HG03575 (cell line): ENCODE data around the gene PROSER2.
"Not testable (repeated sequence)": the region's sequence is repeated elsewhere in the genome, so short reads cannot be mapped to it uniquely, and the experiment has no call there.

Experiments
- ATAC-seq: cut with Tn5 transposase; IDR thresholded peaks from one replicate; pipeline ENCODE4 v1.9.1; 2021; ENCODE audit not compliant: unreplicated experiment, insufficient number of reproducible peaks, low FRiP score; ENCODE audit errors: extremely low read depth

The PROSER2 gene

GRCh38 chr10:11828682-11829284, 5.6 kb downstream of the PROSER2 start:
- ATAC-seq, result no peak

- no peak for ATAC-seq
Measured at GRCh38 chr10:11830836-11831519, 7.8 kb downstream of the PROSER2 start.

GRCh38 chr10:11831520-11831951, 8.4 kb downstream of the PROSER2 start:
- no peak for ATAC-seq

DNA sequence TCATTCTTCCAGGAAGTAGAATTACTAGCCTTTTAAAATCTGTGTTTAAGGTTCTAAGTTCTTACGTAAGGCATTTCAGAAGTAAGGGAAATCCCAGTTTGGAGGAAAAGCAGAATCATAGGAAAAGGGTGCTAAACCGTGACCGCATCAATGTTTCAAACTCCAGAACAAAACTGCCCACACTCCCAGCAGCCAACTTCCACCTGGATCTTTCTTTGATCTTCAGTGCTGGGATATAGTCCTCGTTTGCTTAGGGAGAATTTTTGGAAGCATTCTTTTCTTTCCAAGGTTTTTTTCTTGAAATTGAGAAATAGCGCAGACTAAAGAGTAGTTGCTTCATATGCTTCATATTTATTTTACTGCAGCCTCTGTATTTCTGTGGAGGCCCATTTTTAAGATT, 8.9 kb downstream of the PROSER2 start:
- ATAC-seq, result no peak

- no peak for ATAC-seq
Measured at GRCh38 chr10:11835061-11835460, 11.9 kb downstream of the PROSER2 start.

GRCh38 chr10:11835704-11836103, 12.5 kb downstream of the PROSER2 start:
- ATAC-seq, result no peak

- no peak for ATAC-seq
Measured at GRCh38 chr10:11837372-11838161, 14.4 kb downstream of the PROSER2 start.

GRCh38 chr10:11838298-11838852, 15.2 kb downstream of the PROSER2 start:
- ATAC-seq, result no peak

- no peak for ATAC-seq
Measured at GRCh38 chr10:11841375-11841774, 18.2 kb downstream of the PROSER2 start.

- no peak for ATAC-seq
Measured at GRCh38 chr10:11842411-11842810, 19.3 kb downstream of the PROSER2 start.

GRCh38 chr10:11845113-11845512, 22.0 kb downstream of the PROSER2 start:
- ATAC-seq, result no peak

- ATAC-seq, result no peak
Measured at GRCh38 chr10:11846542-11846941, 23.4 kb downstream of the PROSER2 start.

GRCh38 chr10:11849277-11849676, 26.1 kb downstream of the PROSER2 start:
- ATAC-seq, result no peak

DNA sequence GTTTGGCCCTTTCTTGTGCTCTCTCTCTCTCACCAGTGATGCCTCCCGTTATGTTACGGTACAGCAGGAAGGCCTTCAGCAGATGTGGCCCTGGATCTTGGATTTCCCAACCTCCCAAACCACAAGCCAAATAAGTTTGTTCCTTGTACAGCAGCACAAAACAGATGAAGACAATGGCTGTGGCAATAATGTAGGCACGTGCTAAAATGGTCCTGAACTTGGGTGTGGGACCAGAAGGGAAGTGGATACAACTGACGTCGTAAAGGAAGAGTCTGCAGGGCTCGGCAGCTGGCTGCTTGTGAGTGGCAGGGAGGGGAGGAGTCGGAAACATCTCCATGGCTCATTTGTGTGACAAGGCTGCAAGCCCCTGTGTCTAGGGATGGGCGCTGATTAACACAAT, 26.8 kb downstream of the PROSER2 start:
- ATAC-seq, result no peak

- ATAC-seq, result no peak
Measured at GRCh38 chr10:11851910-11852309, 28.8 kb downstream of the PROSER2 start.

DNA sequence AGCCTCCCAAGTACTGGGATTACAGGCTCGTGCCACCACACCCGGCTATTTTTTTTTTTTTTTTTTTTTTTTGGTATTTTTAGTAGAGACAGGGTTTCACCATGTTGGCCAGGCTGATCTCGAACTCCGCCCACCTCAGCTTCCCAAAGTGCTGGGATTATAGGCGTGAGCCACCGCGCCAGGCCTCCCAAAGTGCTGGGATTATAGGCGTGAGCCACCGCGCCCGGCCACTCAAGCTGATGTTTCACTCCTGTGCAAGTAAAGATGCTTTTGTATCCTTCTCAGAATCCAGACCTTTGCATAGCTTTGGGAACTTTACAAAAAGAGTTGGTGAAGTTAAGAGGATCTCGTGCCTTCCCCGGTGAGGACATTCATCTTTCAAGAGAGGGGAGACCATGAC, 29.5 kb downstream of the PROSER2 start:
- ATAC-seq, result not testable (repeated sequence)

- ATAC-seq, result no peak
Measured at GRCh38 chr10:11853468-11853867, 30.3 kb downstream of the PROSER2 start.

DNA sequence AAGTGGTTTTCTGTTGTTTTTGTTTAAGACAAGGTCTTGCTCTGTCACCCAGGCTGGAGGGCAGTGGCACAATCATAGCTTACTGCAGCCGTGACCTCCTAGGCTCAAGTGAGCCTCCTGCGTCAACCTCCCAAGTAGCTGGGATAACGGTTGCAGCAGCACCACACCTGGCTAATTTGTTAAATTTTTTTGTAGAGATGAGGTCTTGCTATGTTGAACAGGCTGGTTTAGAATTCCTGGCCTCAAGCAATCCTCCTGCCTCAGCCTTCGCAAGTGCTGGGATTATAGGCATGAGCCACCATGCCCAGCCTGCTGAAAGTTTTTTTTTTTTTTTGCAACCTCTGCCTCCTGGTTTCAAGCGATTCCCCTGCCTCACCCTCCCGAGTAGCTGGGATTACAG, 31.1 kb downstream of the PROSER2 start:
- ATAC-seq, result no peak

GRCh38 chr10:11856089-11856488, 32.9 kb downstream of the PROSER2 start:
- ATAC-seq, result no peak

DNA sequence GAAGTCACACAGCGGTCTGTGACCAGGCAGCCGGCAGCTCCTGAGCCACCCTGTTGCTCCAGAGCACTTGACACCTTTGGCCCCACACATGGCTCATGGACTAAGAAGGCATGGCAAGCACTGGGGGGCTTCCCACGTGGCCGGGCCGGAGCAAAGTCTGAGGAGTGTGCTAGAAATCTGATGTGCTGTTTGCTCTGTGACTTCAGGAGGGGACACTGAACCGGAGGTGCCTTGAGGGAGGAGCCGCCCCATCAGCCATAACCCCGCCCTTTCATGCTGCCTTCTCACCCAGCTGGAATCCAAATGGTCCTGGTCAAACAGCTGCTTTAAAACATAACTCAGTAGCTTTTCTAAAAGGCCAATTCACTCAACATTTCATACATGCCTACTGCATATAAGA, 33.5 kb downstream of the PROSER2 start:
- no peak for ATAC-seq
